K562 (cell line): ENCODE data around the gene FUT6. TPM values are rescaled to one million over a fixed set of nuclear protein-coding genes. Genes with fewer than 3 reads are reported as not detected.

Experiments
- NR1H2 ChIP-seq: sonication (generic); formaldehyde crosslinking; IDR thresholded peaks from 2 replicates; pipeline ENCODE4 v1.4.0; 2020; ENCODE audit warnings: mild to moderate bottlenecking, missing genetic modification reagents
- NR4A1 ChIP-seq, 2 experiments: fragments of 250-450 bp in 1 of 2; fragments of 450-650 bp in 1 of 2; sonication (Bioruptor Pico) in 1 of 2; IDR thresholded peaks; 2 replicates each; pipeline versions ENCODE4 v1.4.0 to v1.6.1; 2016 to 2020; ENCODE audit warnings: mild to moderate bottlenecking in 2 of 2, missing compliant biosample characterization in 1 of 2, missing genetic modification characterization in 1 of 2, moderate library complexity in 1 of 2
- RBM14 ChIP-seq: fragments of 200-400 bp; formaldehyde crosslinking; IDR thresholded peaks from 2 replicates; pipeline ENCODE4 v1.6.1; 2018; ENCODE audit warnings: low read depth, mild to moderate bottlenecking, low read length, moderate library complexity, borderline replicate concordance; ENCODE audit not compliant: insufficient read depth
- RBM25 ChIP-seq: fragments of 200-400 bp; formaldehyde crosslinking; IDR thresholded peaks from 2 replicates; pipeline ENCODE4 v1.6.1; 2018; ENCODE audit warnings: low read length, low read depth, moderate library complexity; ENCODE audit not compliant: severe bottlenecking
- ZNF232 ChIP-seq: sonication (generic); formaldehyde crosslinking; IDR thresholded peaks from 2 replicates; pipeline ENCODE4 v1.8.0; 2022; ENCODE audit warnings: mild to moderate bottlenecking, missing genetic modification reagents
- polyA plus RNA-seq, 8 experiments: library from polyadenylated mRNA; depleted of rRNA in 4 of 8; stranded (reverse) in 5 of 8; unstranded in 3 of 8; fragments of >200 nt; fragmentation: Nextera tagmentation in 2 of 8; fragmentation: Illumina TruSeq in 1 of 8; extraction: Ambion mirVana in 2 of 8; extraction: Trizol in 1 of 8; gene quantifications; 2 replicates each; pipeline versions ENCODE4 v1.2.1 to v1.2.3, GENCODE V29; 2011 to 2014; ENCODE audit warnings: inconsistent platforms in 1 of 8, missing spikeins in 1 of 8
- total RNA-seq, 7 experiments: library from RNA; depleted of rRNA in 6 of 7; stranded (reverse); fragments of >200 nt in 6 of 7; fragmentation: Illumina TruSeq in 2 of 7; extraction: Trizol in 2 of 7; gene quantifications; 2 replicates each; pipeline versions ENCODE4 v1.2.1 to v1.2.3, GENCODE V29; 2011 to 2021; ENCODE audit warnings: low replicate concordance in 1 of 7
- TF ChIP-seq, protein P1 (sequence below): fragments of 150-350 bp; IDR thresholded peaks from 2 replicates; pipeline ENCODE4 v1.6.1; 2014; ENCODE audit warnings: low read depth, mild to moderate bottlenecking, low read length, borderline replicate concordance
- TF ChIP-seq, protein P2 (sequence below), 2 experiments: fragments of 450-650 bp in 1 of 2; sonication (generic) in 1 of 2; formaldehyde crosslinking in 1 of 2; IDR thresholded peaks; 2 replicates each; pipeline versions ENCODE4 v1.7.1 to v1.9.0; 2016 to 2022; ENCODE audit warnings: inconsistent platforms in 1 of 2, mild to moderate bottlenecking in 1 of 2, missing genetic modification reagents in 1 of 2

FUT6 gene
- total and polyA plus RNA-seq, 9 of the 15 experiments (the other 6 are each of a cell fraction or from before 2014, with no cell fraction given): 0.04 TPM; not detected in 8

DNA sequence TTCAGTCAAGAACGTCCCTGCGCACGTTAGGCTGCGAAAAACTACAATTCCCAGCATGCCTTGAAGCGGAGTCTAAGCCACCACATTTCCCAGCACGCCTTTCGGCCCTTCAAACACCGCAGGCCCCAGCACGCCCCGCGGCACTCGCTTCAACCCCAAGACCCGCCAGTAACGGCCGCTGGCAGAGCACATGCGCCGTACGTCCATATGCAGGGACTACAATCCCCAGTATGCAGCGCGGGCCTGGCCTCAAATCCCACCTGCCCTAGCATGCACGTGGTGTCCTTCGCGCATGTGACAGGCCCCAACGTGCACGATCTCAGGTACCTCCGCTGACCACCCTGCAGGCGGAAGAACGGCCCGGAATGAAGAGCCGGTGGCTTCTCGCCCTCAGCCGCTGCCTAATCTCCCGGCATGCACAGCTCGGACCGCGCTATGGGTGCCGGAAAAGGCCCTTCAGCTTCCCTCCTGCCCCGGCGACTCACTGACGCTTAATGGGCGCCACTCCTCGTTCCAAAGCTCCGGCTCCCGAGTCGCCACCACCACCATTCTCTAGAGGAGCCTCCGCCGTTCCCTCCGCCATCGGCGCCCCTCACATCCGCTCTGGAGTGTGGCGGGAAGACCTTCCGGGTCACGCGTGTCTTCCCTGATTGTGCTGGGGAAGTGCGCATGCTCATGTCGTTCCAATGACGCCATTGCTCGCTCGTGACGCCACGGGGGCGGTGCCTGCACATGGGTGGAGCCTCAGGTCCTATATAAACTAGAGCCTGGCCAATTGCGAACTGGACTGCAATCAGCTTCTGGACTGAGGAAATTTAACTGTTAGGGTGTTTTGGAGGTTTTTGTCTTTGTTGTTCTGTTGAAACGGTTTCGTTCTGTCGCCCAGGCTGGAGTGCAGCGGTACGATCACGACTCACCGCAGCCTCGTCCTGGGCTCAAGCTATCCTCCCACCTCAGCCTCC is 48.7 kb downstream of the FUT6 start, which contains the start of gene DUS3L (continued):
- TF ChIP-seq ZNF232: no peak
- TF ChIP-seq RBM25: peak; percentile 47
- no peak for TF ChIP-seq RBM14
- TF ChIP-seq, protein P1, sequence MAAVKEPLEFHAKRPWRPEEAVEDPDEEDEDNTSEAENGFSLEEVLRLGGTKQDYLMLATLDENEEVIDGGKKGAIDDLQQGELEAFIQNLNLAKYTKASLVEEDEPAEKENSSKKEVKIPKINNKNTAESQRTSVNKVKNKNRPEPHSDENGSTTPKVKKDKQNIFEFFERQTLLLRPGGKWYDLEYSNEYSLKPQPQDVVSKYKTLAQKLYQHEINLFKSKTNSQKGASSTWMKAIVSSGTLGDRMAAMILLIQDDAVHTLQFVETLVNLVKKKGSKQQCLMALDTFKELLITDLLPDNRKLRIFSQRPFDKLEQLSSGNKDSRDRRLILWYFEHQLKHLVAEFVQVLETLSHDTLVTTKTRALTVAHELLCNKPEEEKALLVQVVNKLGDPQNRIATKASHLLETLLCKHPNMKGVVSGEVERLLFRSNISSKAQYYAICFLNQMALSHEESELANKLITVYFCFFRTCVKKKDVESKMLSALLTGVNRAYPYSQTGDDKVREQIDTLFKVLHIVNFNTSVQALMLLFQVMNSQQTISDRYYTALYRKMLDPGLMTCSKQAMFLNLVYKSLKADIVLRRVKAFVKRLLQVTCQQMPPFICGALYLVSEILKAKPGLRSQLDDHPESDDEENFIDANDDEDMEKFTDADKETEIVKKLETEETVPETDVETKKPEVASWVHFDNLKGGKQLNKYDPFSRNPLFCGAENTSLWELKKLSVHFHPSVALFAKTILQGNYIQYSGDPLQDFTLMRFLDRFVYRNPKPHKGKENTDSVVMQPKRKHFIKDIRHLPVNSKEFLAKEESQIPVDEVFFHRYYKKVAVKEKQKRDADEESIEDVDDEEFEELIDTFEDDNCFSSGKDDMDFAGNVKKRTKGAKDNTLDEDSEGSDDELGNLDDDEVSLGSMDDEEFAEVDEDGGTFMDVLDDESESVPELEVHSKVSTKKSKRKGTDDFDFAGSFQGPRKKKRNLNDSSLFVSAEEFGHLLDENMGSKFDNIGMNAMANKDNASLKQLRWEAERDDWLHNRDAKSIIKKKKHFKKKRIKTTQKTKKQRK: no peak
- TF ChIP-seq, protein P2, sequence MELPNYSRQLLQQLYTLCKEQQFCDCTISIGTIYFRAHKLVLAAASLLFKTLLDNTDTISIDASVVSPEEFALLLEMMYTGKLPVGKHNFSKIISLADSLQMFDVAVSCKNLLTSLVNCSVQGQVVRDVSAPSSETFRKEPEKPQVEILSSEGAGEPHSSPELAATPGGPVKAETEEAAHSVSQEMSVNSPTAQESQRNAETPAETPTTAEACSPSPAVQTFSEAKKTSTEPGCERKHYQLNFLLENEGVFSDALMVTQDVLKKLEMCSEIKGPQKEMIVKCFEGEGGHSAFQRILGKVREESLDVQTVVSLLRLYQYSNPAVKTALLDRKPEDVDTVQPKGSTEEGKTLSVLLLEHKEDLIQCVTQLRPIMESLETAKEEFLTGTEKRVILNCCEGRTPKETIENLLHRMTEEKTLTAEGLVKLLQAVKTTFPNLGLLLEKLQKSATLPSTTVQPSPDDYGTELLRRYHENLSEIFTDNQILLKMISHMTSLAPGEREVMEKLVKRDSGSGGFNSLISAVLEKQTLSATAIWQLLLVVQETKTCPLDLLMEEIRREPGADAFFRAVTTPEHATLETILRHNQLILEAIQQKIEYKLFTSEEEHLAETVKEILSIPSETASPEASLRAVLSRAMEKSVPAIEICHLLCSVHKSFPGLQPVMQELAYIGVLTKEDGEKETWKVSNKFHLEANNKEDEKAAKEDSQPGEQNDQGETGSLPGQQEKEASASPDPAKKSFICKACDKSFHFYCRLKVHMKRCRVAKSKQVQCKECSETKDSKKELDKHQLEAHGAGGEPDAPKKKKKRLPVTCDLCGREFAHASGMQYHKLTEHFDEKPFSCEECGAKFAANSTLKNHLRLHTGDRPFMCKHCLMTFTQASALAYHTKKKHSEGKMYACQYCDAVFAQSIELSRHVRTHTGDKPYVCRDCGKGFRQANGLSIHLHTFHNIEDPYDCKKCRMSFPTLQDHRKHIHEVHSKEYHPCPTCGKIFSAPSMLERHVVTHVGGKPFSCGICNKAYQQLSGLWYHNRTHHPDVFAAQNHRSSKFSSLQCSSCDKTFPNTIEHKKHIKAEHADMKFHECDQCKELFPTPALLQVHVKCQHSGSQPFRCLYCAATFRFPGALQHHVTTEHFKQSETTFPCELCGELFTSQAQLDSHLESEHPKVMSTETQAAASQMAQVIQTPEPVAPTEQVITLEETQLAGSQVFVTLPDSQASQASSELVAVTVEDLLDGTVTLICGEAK (IDR thresholded peaks at IDR 0.05): peak; percentile 98
- TF ChIP-seq, protein P2 (CRISPR knock-in tag; IDR thresholded peaks at IDR 0.05): no peak
- peak; percentile 90; the same call in 1 of the 2 replicates for TF ChIP-seq NR1H2 (CRISPR knock-in tag)
- TF ChIP-seq NR4A1 (CRISPR knock-in tag; IDR thresholded peaks at IDR 0.05): peak; percentile 96
- peak; percentile 59 for TF ChIP-seq NR4A1 (tag; IDR thresholded peaks at IDR 0.05)
